RWPE1 (cell line): ENCODE results near the gene KCNG3.

Source experiments
- CTCF ChIA-PET: fragments of 350-600 bp; sonication (Branson Sonifier 250); formaldehyde crosslinking; extraction: SDS; loops from one replicate; lab custom pipeline; 2021; lab: Yijun Ruan, JAX
- POLR2A ChIA-PET: fragments of 400-600 bp; formaldehyde crosslinking; extraction: SDS; loops from one replicate; lab custom pipeline; 2020; ENCODE audit warnings: antibody characterized with exemption; ENCODE audit not compliant: low non-redundant PET; lab: Yijun Ruan, JAX
- DNase-seq: peaks from one replicate; pipeline ENCODE4 v3.0.0; 2012; ENCODE audit warnings: low spot score
- H3K27ac ChIP-seq: fragments of 450-650 bp; 2 replicates; pipeline ENCODE4 v1.5.1; 2017
- CTCF ChIP-seq: fragments of 450-650 bp; conservative IDR thresholded peaks from 2 replicates; pipeline ENCODE4 v1.5.1; 2017; ENCODE audit warnings: low read depth, mild to moderate bottlenecking

Gene KCNG3

GRCh38 chr2:42463570-42463969, 30.2 kb downstream of the KCNG3 start:
- CTCF ChIA-PET: interaction anchor here (0.6 kb wide), 1 partner anchor 200 kb away, joined by 3 read pairs; no protein-coding TSS in a partner anchor
- POLR2A ChIA-PET: no interaction called here
- H3K27ac ChIP-seq: no peak overlapping the region
- no peak for DNase-seq
- TF ChIP-seq CTCF: no peak

GRCh38 chr2:42459296-42459695, 34.5 kb downstream of the KCNG3 start:
- DNase-seq: no peak
- no peak for TF ChIP-seq CTCF
- ChIA-PET POLR2A (no interaction called here), CTCF (no interaction called here)
- no peak overlapping the region for H3K27ac ChIP-seq

GRCh38 chr2:42458396-42458795, 35.4 kb downstream of the KCNG3 start:
- POLR2A ChIA-PET: no interaction called here
- no peak overlapping the region for H3K27ac ChIP-seq
- no peak for TF ChIP-seq CTCF
- DNase-seq: no peak
- CTCF ChIA-PET: no interaction called here

- TF ChIP-seq CTCF: no peak
- POLR2A ChIA-PET: no interaction called here
- CTCF ChIA-PET: no interaction called here
These were observed 36.8 kb downstream of the KCNG3 start for GRCh38 chr2:42457011-42457410.

GRCh38 chr2:42456126-42456839, 37.5 kb downstream of the KCNG3 start:
- H3K27ac ChIP-seq: no peak overlapping the region
- CTCF ChIA-PET: no interaction called here
- TF ChIP-seq CTCF: no peak
- DNase-seq: no peak
- POLR2A ChIA-PET: no interaction called here

More at GRCh38 chr2:42457011-42457410, 36.8 kb downstream of the KCNG3 start:
- DNase-seq: no peak
- H3K27ac ChIP-seq: no peak overlapping the region

GRCh38 chr2:42452545-42452944, 41.2 kb downstream of the KCNG3 start:
- CTCF ChIA-PET: no interaction called here
- no peak for TF ChIP-seq CTCF
- POLR2A ChIA-PET: no interaction called here
- no peak for DNase-seq
- H3K27ac ChIP-seq: no peak overlapping the region
